Measurements from ENCODE around the gene TENM3.

TENM3 gene

GRCh38 chr4:182715548-182715947 is 472.3 kb downstream of the TENM3 start:
- Histone ChIP-seq H3K9ac (ENCODE audit: low read depth, low read length) (no peak overlapping the region), H3K4me1 (ENCODE audit: control insufficient read depth, insufficient read depth, low read length) (peaks cover 11% of the 10 kb centered on the region), H3K4me3 (ENCODE audit: low read depth, low read length) (no peak overlapping the region), H3K9me3 (ENCODE audit: control insufficient read depth, insufficient read depth, low read length) (no peaks in the 10 kb centered on the region), H3K27me3 (ENCODE audit: control insufficient read depth, insufficient read depth, low read length) (no peaks in the 10 kb centered on the region), H3K36me3 (ENCODE audit: control insufficient read depth, insufficient read depth, low read length) (no peaks in the 10 kb centered on the region)

GRCh38 chr4:182716192-182716591 is 473.0 kb downstream of the TENM3 start:
- Histone ChIP-seq H3K4me3 (ENCODE audit: low read depth, low read length) (no peak overlapping the region), H3K36me3 (ENCODE audit: control insufficient read depth, insufficient read depth, low read length) (no peaks in the 10 kb centered on the region), H3K27me3 (ENCODE audit: control insufficient read depth, insufficient read depth, low read length) (no peaks in the 10 kb centered on the region), H3K4me1 (ENCODE audit: control insufficient read depth, insufficient read depth, low read length) (peaks cover 11% of the 10 kb centered on the region), H3K9me3 (ENCODE audit: control insufficient read depth, insufficient read depth, low read length) (no peaks in the 10 kb centered on the region), H3K9ac (ENCODE audit: low read depth, low read length) (peak overlapping the region; percentile 50)

- Histone ChIP-seq H3K9me3 (ENCODE audit: control insufficient read depth, insufficient read depth, low read length) (no peaks in the 10 kb centered on the region), H3K9ac (ENCODE audit: low read depth, low read length) (no peak overlapping the region), H3K4me1 (ENCODE audit: control insufficient read depth, insufficient read depth, low read length) (peaks cover 11% of the 10 kb centered on the region), H3K27me3 (ENCODE audit: control insufficient read depth, insufficient read depth, low read length) (no peaks in the 10 kb centered on the region), H3K36me3 (ENCODE audit: control insufficient read depth, insufficient read depth, low read length) (no peaks in the 10 kb centered on the region), H3K4me3 (ENCODE audit: low read depth, low read length) (no peak overlapping the region)
Measured at GRCh38 chr4:182717788-182718583, 474.8 kb downstream of the TENM3 start.

- Histone ChIP-seq H3K27me3 (ENCODE audit: control insufficient read depth, insufficient read depth, low read length) (no peaks in the 10 kb centered on the region), H3K4me1 (ENCODE audit: control insufficient read depth, insufficient read depth, low read length) (no peaks in the 10 kb centered on the region), H3K9me3 (ENCODE audit: control insufficient read depth, insufficient read depth, low read length) (no peaks in the 10 kb centered on the region), H3K4me3 (ENCODE audit: low read depth, low read length) (no peak overlapping the region), H3K9ac (ENCODE audit: low read depth, low read length) (no peak overlapping the region), H3K36me3 (ENCODE audit: control insufficient read depth, insufficient read depth, low read length) (no peaks in the 10 kb centered on the region)
Measured at GRCh38 chr4:182724414-182724813, 481.2 kb downstream of the TENM3 start.

- Histone ChIP-seq H3K36me3 (ENCODE audit: control insufficient read depth, insufficient read depth, low read length) (no peaks in the 10 kb centered on the region), H3K9ac (ENCODE audit: low read depth, low read length) (no peak overlapping the region), H3K4me3 (ENCODE audit: low read depth, low read length) (no peak overlapping the region), H3K4me1 (ENCODE audit: control insufficient read depth, insufficient read depth, low read length) (no peaks in the 10 kb centered on the region), H3K27me3 (ENCODE audit: control insufficient read depth, insufficient read depth, low read length) (no peaks in the 10 kb centered on the region), H3K9me3 (ENCODE audit: control insufficient read depth, insufficient read depth, low read length) (no peaks in the 10 kb centered on the region)
Measured at GRCh38 chr4:182729516-182729915, 486.3 kb downstream of the TENM3 start.

- no peak overlapping the region for H3K4me3 ChIP-seq (ENCODE audit: low read depth, low read length)
- no peak overlapping the region for H3K9ac ChIP-seq (ENCODE audit: low read depth, low read length)
- no peaks in the 10 kb centered on the region for H3K27me3 ChIP-seq (ENCODE audit: control insufficient read depth, insufficient read depth, low read length)
- no peaks in the 10 kb centered on the region for H3K4me1 ChIP-seq (ENCODE audit: control insufficient read depth, insufficient read depth, low read length)
- H3K9me3 ChIP-seq (ENCODE audit: control insufficient read depth, insufficient read depth, low read length): no peaks in the 10 kb centered on the region
- no peaks in the 10 kb centered on the region for H3K36me3 ChIP-seq (ENCODE audit: control insufficient read depth, insufficient read depth, low read length)
Measured at GRCh38 chr4:182730791-182731190, 487.6 kb downstream of the TENM3 start.

GRCh38 chr4:182736207-182736606 is 493.0 kb downstream of the TENM3 start:
- no peaks in the 10 kb centered on the region for H3K36me3 ChIP-seq (ENCODE audit: control insufficient read depth, insufficient read depth, low read length)
- H3K9ac ChIP-seq (ENCODE audit: low read depth, low read length): no peak overlapping the region
- no peaks in the 10 kb centered on the region for H3K4me1 ChIP-seq (ENCODE audit: control insufficient read depth, insufficient read depth, low read length)
- no peaks in the 10 kb centered on the region for H3K27me3 ChIP-seq (ENCODE audit: control insufficient read depth, insufficient read depth, low read length)
- H3K4me3 ChIP-seq (ENCODE audit: low read depth, low read length): no peak overlapping the region
- H3K9me3 ChIP-seq (ENCODE audit: control insufficient read depth, insufficient read depth, low read length): no peaks in the 10 kb centered on the region

- Histone ChIP-seq H3K27me3 (ENCODE audit: control insufficient read depth, insufficient read depth, low read length) (no peaks in the 10 kb centered on the region), H3K4me3 (ENCODE audit: low read depth, low read length) (no peak overlapping the region), H3K36me3 (ENCODE audit: control insufficient read depth, insufficient read depth, low read length) (no peaks in the 10 kb centered on the region), H3K9me3 (ENCODE audit: control insufficient read depth, insufficient read depth, low read length) (no peaks in the 10 kb centered on the region), H3K9ac (ENCODE audit: low read depth, low read length) (no peak overlapping the region), H3K4me1 (ENCODE audit: control insufficient read depth, insufficient read depth, low read length) (no peaks in the 10 kb centered on the region)
Measured at GRCh38 chr4:182738283-182739047, 495.3 kb downstream of the TENM3 start.

GRCh38 chr4:182740256-182740655 is 497.1 kb downstream of the TENM3 start:
- H3K27me3 ChIP-seq (ENCODE audit: control insufficient read depth, insufficient read depth, low read length): no peaks in the 10 kb centered on the region
- no peak overlapping the region for H3K9ac ChIP-seq (ENCODE audit: low read depth, low read length)
- no peaks in the 10 kb centered on the region for H3K9me3 ChIP-seq (ENCODE audit: control insufficient read depth, insufficient read depth, low read length)
- no peak overlapping the region for H3K4me3 ChIP-seq (ENCODE audit: low read depth, low read length)
- no peaks in the 10 kb centered on the region for H3K36me3 ChIP-seq (ENCODE audit: control insufficient read depth, insufficient read depth, low read length)
- H3K4me1 ChIP-seq (ENCODE audit: control insufficient read depth, insufficient read depth, low read length): no peaks in the 10 kb centered on the region

GRCh38 chr4:182741054-182741453 is 497.9 kb downstream of the TENM3 start:
- no peak overlapping the region for H3K4me3 ChIP-seq (ENCODE audit: low read depth, low read length)
- H3K36me3 ChIP-seq (ENCODE audit: control insufficient read depth, insufficient read depth, low read length): no peaks in the 10 kb centered on the region
- no peak overlapping the region for H3K9ac ChIP-seq (ENCODE audit: low read depth, low read length)
- H3K9me3 ChIP-seq (ENCODE audit: control insufficient read depth, insufficient read depth, low read length): no peaks in the 10 kb centered on the region
- no peaks in the 10 kb centered on the region for H3K27me3 ChIP-seq (ENCODE audit: control insufficient read depth, insufficient read depth, low read length)
- no peaks in the 10 kb centered on the region for H3K4me1 ChIP-seq (ENCODE audit: control insufficient read depth, insufficient read depth, low read length)

- no peaks in the 10 kb centered on the region for H3K27me3 ChIP-seq (ENCODE audit: control insufficient read depth, insufficient read depth, low read length)
Measured at GRCh38 chr4:182741914-182742313, 498.7 kb downstream of the TENM3 start.

GRCh38 chr4:182743815-182744214 is 500.6 kb downstream of the TENM3 start:
- Histone ChIP-seq H3K4me3 (ENCODE audit: low read depth, low read length) (no peak overlapping the region), H3K9me3 (ENCODE audit: control insufficient read depth, insufficient read depth, low read length) (no peaks in the 10 kb centered on the region), H3K4me1 (ENCODE audit: control insufficient read depth, insufficient read depth, low read length) (no peaks in the 10 kb centered on the region), H3K9ac (ENCODE audit: low read depth, low read length) (no peak overlapping the region), H3K27me3 (ENCODE audit: control insufficient read depth, insufficient read depth, low read length) (no peaks in the 10 kb centered on the region), H3K36me3 (ENCODE audit: control insufficient read depth, insufficient read depth, low read length) (no peaks in the 10 kb centered on the region)

More at GRCh38 chr4:182741914-182742313, 498.7 kb downstream of the TENM3 start:
- no peaks in the 10 kb centered on the region for H3K36me3 ChIP-seq (ENCODE audit: control insufficient read depth, insufficient read depth, low read length)
- H3K4me1 ChIP-seq (ENCODE audit: control insufficient read depth, insufficient read depth, low read length): no peaks in the 10 kb centered on the region
- no peak overlapping the region for H3K4me3 ChIP-seq (ENCODE audit: low read depth, low read length)
- H3K9me3 ChIP-seq (ENCODE audit: control insufficient read depth, insufficient read depth, low read length): no peaks in the 10 kb centered on the region
- H3K9ac ChIP-seq (ENCODE audit: low read depth, low read length): no peak overlapping the region
